K562 (cell line): Measurements from ENCODE around the gene ROPN1L. TPM values are rescaled to one million over a fixed set of nuclear protein-coding genes. Genes with fewer than 3 reads are reported as not detected.

ENCODE experiments used
- BACH1 ChIP-seq: fragments of 200-800 bp; sonication (Bioruptor generic); IDR thresholded peaks from 2 replicates; pipeline ENCODE4 v1.6.1; 2016; ENCODE audit warnings: missing genetic modification characterization, missing compliant biosample characterization
- JUND ChIP-seq, 2 experiments: IDR thresholded peaks; 2 replicates in 1 of 2; 3 replicates in 1 of 2; pipeline ENCODE4 v1.6.1; 2011; ENCODE audit warnings: borderline replicate concordance in 2 of 2, low read depth in 2 of 2, low read length in 2 of 2, improper control_type of control experiment in 1 of 2, missing biosample characterization in 1 of 2, missing genetic modification characterization in 1 of 2, missing genetic modification reagents in 1 of 2
- NR4A1 ChIP-seq, 2 experiments: fragments of 250-450 bp in 1 of 2; fragments of 450-650 bp in 1 of 2; sonication (Bioruptor Pico) in 1 of 2; IDR thresholded peaks; 2 replicates each; pipeline versions ENCODE4 v1.4.0 to v1.6.1; 2016 to 2020; ENCODE audit warnings: mild to moderate bottlenecking in 2 of 2, missing compliant biosample characterization in 1 of 2, missing genetic modification characterization in 1 of 2, moderate library complexity in 1 of 2
- POLR2G ChIP-seq: fragments of 200-400 bp; formaldehyde crosslinking; IDR thresholded peaks from 2 replicates; pipeline ENCODE4 v1.6.1; 2017; ENCODE audit warnings: low read depth, mild to moderate bottlenecking, antibody characterized with exemption, low read length, moderate library complexity
- ZNF76 ChIP-seq: fragments of 250-450 bp; sonication (Bioruptor Pico); IDR thresholded peaks from 2 replicates; pipeline ENCODE4 v1.4.0; 2020; ENCODE audit warnings: mild to moderate bottlenecking, moderate library complexity, borderline replicate concordance
- polyA plus RNA-seq, 8 experiments: library from polyadenylated mRNA; depleted of rRNA in 4 of 8; stranded (reverse) in 5 of 8; unstranded in 3 of 8; fragments of >200 nt; fragmentation: Nextera tagmentation in 2 of 8; fragmentation: Illumina TruSeq in 1 of 8; extraction: Ambion mirVana in 2 of 8; extraction: Trizol in 1 of 8; gene quantifications; 2 replicates each; pipeline versions ENCODE4 v1.2.1 to v1.2.3, GENCODE V29; 2011 to 2014; ENCODE audit warnings: inconsistent platforms in 1 of 8, missing spikeins in 1 of 8
- total RNA-seq, 7 experiments: library from RNA; depleted of rRNA in 6 of 7; stranded (reverse); fragments of >200 nt in 6 of 7; fragmentation: Illumina TruSeq in 2 of 7; extraction: Trizol in 2 of 7; gene quantifications; 2 replicates each; pipeline versions ENCODE4 v1.2.1 to v1.2.3, GENCODE V29; 2011 to 2021; ENCODE audit warnings: low replicate concordance in 1 of 7
- TF ChIP-seq, protein P1 (sequence below): fragments of 250-450 bp; sonication (Bioruptor Pico); IDR thresholded peaks from 2 replicates; pipeline ENCODE4 v1.5.0; 2020; ENCODE audit warnings: mild to moderate bottlenecking, borderline replicate concordance
- TF ChIP-seq, protein P2 (sequence below), 3 experiments: fragments of 200-800 bp in 1 of 3; sonication (Bioruptor generic) in 1 of 3; sonication (generic) in 1 of 3; formaldehyde crosslinking in 1 of 3; IDR thresholded peaks; 2 replicates each; pipeline versions ENCODE4 v1.6.1 to v1.8.0; 2016 to 2022; ENCODE audit warnings: mild to moderate bottlenecking in 2 of 3, missing compliant biosample characterization in 2 of 3, missing genetic modification characterization in 2 of 3, missing genetic modification reagents in 1 of 3

Gene ROPN1L
- total and polyA plus RNA-seq, 9 of the 15 experiments (the other 6 are each of a cell fraction or from before 2014, with no cell fraction given) = 0.04 to 0.85 (median 0.24) TPM; not detected in 3

DNA sequence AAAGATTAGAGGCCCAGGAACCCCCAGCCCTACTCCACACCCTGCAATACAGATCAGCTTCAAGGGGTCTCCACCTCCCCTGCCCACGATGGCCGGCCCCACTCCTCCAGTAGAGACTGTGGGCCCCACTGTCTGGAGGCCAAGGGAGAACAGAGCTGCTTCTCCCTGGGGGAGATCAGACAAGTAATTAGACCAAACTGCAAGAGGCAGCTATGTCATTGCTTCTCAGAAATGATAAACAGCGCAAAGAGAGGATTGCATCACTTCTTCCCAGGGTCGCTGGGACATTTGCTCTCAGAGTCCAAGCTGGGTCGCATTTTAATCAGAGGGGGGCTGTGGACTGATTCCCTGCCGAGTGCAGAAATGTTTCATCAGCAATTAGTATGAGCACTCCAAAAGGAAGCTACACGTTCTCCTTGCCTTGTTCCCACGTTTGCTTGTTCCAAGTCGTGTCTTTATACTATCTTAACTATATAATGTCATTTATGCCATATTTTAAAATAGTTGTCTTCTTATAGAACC is 59.9 kb downstream of the ROPN1L start (continued):
- TF ChIP-seq, protein P1, sequence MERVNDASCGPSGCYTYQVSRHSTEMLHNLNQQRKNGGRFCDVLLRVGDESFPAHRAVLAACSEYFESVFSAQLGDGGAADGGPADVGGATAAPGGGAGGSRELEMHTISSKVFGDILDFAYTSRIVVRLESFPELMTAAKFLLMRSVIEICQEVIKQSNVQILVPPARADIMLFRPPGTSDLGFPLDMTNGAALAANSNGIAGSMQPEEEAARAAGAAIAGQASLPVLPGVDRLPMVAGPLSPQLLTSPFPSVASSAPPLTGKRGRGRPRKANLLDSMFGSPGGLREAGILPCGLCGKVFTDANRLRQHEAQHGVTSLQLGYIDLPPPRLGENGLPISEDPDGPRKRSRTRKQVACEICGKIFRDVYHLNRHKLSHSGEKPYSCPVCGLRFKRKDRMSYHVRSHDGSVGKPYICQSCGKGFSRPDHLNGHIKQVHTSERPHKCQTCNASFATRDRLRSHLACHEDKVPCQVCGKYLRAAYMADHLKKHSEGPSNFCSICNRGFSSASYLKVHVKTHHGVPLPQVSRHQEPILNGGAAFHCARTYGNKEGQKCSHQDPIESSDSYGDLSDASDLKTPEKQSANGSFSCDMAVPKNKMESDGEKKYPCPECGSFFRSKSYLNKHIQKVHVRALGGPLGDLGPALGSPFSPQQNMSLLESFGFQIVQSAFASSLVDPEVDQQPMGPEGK (CRISPR knock-in tag) = no peak
- TF ChIP-seq BACH1 (peak; percentile 70; the same call in 1 of the 2 replicates), JUND (IDR thresholded peaks at IDR 0.05; ENCODE audit: borderline replicate concordance, low read depth, low read length) (peak; percentile 90), JUND (tag; IDR thresholded peaks at IDR 0.05; ENCODE audit: borderline replicate concordance, low read depth, low read length) (peak; percentile 83; the same call in 2 of the 3 replicates), NR4A1 (CRISPR knock-in tag; IDR thresholded peaks at IDR 0.05) (no peak), NR4A1 (tag; IDR thresholded peaks at IDR 0.05) (peak; percentile 84), ZNF76 (CRISPR knock-in tag) (0 out of 2 replicates have a peak, but pooled peaks have one; percentile 59), POLR2G (0 out of 2 replicates have a peak, but pooled peaks have one; percentile 18)
- TF ChIP-seq, protein P2, sequence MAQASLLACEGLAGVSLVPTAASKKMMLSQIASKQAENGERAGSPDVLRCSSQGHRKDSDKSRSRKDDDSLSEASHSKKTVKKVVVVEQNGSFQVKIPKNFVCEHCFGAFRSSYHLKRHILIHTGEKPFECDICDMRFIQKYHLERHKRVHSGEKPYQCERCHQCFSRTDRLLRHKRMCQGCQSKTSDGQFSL (CRISPR knock-in tag; IDR thresholded peaks at IDR 0.05) = no peak
- TF ChIP-seq, protein P2 (tag; IDR thresholded peaks at IDR 0.05) = no peak
